ENCODE results near the gene HYAL3. TPM values are rescaled to one million over a fixed set of nuclear protein-coding genes. Genes with fewer than 3 reads are reported as not detected.

HYAL3 gene
- total and polyA plus RNA-seq, 2 of the 13 experiments (the other 11 are each of a cell fraction or from before 2014, with no cell fraction given), result 5.5 to 10.4 TPM

- TF ChIP-seq, protein P1, sequence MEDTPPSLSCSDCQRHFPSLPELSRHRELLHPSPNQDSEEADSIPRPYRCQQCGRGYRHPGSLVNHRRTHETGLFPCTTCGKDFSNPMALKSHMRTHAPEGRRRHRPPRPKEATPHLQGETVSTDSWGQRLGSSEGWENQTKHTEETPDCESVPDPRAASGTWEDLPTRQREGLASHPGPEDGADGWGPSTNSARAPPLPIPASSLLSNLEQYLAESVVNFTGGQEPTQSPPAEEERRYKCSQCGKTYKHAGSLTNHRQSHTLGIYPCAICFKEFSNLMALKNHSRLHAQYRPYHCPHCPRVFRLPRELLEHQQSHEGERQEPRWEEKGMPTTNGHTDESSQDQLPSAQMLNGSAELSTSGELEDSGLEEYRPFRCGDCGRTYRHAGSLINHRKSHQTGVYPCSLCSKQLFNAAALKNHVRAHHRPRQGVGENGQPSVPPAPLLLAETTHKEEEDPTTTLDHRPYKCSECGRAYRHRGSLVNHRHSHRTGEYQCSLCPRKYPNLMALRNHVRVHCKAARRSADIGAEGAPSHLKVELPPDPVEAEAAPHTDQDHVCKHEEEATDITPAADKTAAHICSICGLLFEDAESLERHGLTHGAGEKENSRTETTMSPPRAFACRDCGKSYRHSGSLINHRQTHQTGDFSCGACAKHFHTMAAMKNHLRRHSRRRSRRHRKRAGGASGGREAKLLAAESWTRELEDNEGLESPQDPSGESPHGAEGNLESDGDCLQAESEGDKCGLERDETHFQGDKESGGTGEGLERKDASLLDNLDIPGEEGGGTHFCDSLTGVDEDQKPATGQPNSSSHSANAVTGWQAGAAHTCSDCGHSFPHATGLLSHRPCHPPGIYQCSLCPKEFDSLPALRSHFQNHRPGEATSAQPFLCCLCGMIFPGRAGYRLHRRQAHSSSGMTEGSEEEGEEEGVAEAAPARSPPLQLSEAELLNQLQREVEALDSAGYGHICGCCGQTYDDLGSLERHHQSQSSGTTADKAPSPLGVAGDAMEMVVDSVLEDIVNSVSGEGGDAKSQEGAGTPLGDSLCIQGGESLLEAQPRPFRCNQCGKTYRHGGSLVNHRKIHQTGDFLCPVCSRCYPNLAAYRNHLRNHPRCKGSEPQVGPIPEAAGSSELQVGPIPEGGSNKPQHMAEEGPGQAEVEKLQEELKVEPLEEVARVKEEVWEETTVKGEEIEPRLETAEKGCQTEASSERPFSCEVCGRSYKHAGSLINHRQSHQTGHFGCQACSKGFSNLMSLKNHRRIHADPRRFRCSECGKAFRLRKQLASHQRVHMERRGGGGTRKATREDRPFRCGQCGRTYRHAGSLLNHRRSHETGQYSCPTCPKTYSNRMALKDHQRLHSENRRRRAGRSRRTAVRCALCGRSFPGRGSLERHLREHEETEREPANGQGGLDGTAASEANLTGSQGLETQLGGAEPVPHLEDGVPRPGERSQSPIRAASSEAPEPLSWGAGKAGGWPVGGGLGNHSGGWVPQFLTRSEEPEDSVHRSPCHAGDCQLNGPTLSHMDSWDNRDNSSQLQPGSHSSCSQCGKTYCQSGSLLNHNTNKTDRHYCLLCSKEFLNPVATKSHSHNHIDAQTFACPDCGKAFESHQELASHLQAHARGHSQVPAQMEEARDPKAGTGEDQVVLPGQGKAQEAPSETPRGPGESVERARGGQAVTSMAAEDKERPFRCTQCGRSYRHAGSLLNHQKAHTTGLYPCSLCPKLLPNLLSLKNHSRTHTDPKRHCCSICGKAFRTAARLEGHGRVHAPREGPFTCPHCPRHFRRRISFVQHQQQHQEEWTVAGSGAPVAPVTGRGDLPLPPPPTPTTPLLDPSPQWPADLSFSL (CRISPR knock-in tag; IDR thresholded peaks at IDR 0.05), result no peak
- TF ChIP-seq ZNF430 (CRISPR knock-in tag; IDR thresholded peaks at IDR 0.05) (no peak), HMGA1 (CRISPR knock-in tag; conservative IDR thresholded peaks at IDR 0.05) (no peak), ZNF501 (CRISPR knock-in tag; IDR thresholded peaks at IDR 0.05) (peak; percentile 41; the same call in 1 of the 2 replicates), HOMEZ (CRISPR knock-in tag; IDR thresholded peaks at IDR 0.05; ENCODE audit: low read depth) (no peak), NBN (conservative IDR thresholded peaks at IDR 0.05) (no peak), NR2C2 (CRISPR knock-in tag; IDR thresholded peaks at IDR 0.05; ENCODE audit: borderline replicate concordance) (no peak), ZNF761 (CRISPR knock-in tag; conservative IDR thresholded peaks at IDR 0.05) (no peak), SP2 (CRISPR knock-in tag; IDR thresholded peaks at IDR 0.05) (no peak), NFKB2 (CRISPR knock-in tag; IDR thresholded peaks at IDR 0.05; ENCODE audit: borderline replicate concordance) (no peak), EZH2 (conservative IDR thresholded peaks at IDR 0.05; ENCODE audit: low read depth, low read length) (no peak), SRF (IDR thresholded peaks at IDR 0.05; ENCODE audit: low read depth, low read length) (no peak), PPARG (CRISPR knock-in tag; conservative IDR thresholded peaks at IDR 0.05) (no peak), CBX2 (IDR thresholded peaks at IDR 0.05; ENCODE audit: low read depth, low read length) (no peak), CBX2 (CRISPR knock-in tag; IDR thresholded peaks at IDR 0.05; ENCODE audit: low read depth) (no peak), NONO (IDR thresholded peaks at IDR 0.05) (no peak), NONO (CRISPR knock-in tag; conservative IDR thresholded peaks at IDR 0.05) (no peak; the same call in 1 of the 2 replicates)
- TF ChIP-seq, protein P2, sequence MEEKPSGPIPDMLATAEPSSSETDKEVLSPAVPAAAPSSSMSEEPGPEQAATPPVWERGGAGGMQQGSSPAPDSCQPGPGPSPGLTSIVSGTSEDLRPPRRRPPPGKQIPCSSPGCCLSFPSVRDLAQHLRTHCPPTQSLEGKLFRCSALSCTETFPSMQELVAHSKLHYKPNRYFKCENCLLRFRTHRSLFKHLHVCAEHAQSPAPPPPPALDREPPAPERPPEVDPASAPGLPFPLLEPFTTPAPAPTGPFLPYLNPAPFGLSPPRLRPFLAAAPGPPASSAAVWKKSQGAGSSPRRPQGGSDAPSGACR (CRISPR knock-in tag; IDR thresholded peaks at IDR 0.05), result no peak
- TF ChIP-seq, protein P3, sequence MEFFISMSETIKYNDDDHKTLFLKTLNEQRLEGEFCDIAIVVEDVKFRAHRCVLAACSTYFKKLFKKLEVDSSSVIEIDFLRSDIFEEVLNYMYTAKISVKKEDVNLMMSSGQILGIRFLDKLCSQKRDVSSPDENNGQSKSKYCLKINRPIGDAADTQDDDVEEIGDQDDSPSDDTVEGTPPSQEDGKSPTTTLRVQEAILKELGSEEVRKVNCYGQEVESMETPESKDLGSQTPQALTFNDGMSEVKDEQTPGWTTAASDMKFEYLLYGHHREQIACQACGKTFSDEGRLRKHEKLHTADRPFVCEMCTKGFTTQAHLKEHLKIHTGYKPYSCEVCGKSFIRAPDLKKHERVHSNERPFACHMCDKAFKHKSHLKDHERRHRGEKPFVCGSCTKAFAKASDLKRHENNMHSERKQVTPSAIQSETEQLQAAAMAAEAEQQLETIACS (CRISPR knock-in tag; IDR thresholded peaks at IDR 0.05), result peak; percentile 17; the same call in 1 of the 2 replicates
- TF ChIP-seq, protein P4, sequence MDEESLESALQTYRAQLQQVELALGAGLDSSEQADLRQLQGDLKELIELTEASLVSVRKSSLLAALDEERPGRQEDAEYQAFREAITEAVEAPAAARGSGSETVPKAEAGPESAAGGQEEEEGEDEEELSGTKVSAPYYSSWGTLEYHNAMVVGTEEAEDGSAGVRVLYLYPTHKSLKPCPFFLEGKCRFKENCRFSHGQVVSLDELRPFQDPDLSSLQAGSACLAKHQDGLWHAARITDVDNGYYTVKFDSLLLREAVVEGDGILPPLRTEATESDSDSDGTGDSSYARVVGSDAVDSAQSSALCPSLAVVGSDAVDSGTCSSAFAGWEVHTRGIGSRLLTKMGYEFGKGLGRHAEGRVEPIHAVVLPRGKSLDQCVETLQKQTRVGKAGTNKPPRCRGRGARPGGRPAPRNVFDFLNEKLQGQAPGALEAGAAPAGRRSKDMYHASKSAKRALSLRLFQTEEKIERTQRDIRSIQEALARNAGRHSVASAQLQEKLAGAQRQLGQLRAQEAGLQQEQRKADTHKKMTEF (CRISPR knock-in tag; IDR thresholded peaks at IDR 0.05), result no peak
These were observed 20.9 kb upstream of the HYAL3 start (continued) for GRCh38 chr3:50319894-50320625.
